Endothelial cell of coronary artery (primary cell): Measurements from ENCODE around the gene LRRC9. TPM values are rescaled to one million over a fixed set of nuclear protein-coding genes. Genes with fewer than 3 reads are reported as not detected.

Source experiments
- total RNA-seq: library from RNA; depleted of rRNA; stranded (reverse); fragments of >200 nt; gene quantifications from 2 replicates; pipeline ENCODE4 v1.2.3, GENCODE V29; 2014

The LRRC9 gene
- not detected in 2 replicates for total RNA-seq

DNA sequence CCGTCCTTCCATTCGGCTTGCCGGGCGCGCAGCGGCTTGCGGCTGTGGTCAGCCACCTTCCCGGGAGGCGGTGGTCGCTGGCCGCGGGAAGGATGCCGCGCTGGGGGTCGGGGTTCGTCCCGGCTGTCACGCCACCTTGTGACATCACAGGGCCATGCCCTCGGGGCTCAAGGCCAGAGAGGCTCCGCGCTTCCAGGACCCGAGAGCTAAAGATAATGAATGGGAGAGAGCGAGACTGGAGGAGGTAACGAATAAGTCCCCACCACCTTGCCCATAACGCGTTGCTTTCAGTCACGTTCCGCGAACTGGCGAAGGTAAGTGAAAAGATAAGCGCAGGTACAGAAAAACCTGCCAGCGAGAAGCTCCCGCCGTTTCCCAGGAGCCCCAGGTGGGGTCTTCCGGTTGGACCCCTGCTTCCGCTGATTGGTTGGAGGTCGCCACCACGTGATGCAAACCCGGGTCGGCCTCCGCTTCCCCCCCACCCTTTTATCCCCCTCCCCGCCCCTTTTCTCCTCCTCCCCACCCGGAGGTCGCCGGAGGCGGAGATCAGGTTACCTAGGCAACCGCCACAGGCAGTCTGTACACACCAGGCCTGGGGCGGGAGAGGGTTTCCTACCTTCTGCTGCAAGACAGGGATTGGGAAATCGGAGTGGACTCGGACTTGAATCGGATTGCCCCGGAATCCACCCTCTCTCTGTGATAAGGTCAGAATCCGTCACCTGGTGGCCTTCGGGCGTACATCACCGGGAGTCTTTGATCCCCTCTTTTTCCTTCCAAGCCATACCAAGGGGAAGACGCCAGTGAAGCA is at the start of gene LRRC9:
TSS of gene LRRC9 (plus strand) at position 575 of the 808 bp plus-strand sequence.

GRCh38 chr14:59870277-59871165 is 49.4 kb upstream of the LRRC9 start, which contains the start of gene RTN1:
RTN1 (minus strand) TSS chr14:59870776; CDS start chr14:59870630, 146 bp downstream.

DNA sequence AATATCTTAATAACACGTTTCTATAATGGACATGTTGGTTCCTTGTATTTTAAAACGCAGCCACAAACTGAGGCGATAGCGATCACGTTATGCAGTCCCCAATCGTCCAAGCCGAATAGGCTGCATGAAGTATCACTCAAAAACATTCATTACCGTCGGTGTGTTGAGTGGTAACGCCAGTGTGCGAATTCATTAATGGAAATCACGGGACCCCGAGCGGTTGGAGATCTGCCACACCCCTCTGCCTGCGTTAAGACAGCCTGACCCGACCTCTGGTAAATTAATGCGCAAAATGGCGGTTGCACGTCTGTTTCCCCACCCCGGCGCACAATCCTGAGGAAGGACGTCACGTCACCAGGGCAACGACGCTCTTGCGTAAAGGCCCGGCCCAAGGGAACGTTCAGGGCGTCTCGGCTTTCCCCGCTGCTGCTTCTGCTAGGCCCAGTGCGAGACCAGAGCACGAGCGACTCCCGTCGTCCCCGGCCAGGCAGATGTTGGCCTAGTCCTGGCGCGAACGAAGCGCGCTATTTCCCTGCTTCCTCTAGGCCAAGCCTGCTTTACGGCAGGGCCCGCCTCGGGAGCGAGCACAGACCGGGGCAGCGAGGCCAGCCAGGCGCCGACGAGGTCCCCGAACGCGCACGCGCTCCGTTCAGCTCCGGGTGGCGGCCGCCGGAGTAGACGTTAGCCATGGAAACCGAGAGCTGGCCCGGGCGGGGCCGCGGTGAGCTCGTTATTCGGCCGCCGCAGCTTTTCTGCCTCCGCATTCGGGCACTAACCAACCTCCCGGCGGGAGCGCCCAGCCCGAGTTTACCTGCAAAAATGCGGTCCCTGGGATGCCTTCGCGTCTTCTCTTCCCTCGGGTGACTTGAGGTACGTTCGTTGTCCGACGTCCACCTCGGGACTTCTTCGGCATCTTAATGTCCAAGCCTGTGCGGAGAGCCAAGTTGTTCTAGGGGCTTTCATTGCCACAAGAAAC is 171.9 kb downstream of the LRRC9 start, which contains the start of gene PCNX4:
TSS of gene PCNX4 (plus strand) at position 374 of the 976 bp plus-strand sequence. CDS start 15,716 bp downstream, outside the sequence.

Other genes with a start within 250 kb of the LRRC9 start
- gene RTN1, start 49.4 kb upstream of the LRRC9 start, total RNA-seq = 0.28 and 1.3 TPM in 2 replicates
- 30.5 and 42.8 TPM in 2 replicates for gene PCNX4, start 171.8 kb downstream of the LRRC9 start, total RNA-seq
- gene DHRS7, start 245.3 kb downstream of the LRRC9 start, total RNA-seq = 75.1 and 122 TPM in 2 replicates